Stimulated activated naive CD8-positive, alpha-beta T cell treated with anti-CD3 and anti-CD28 coated beads, Interleukin-15, Interleukin-2, amounts not matched to agents 100 U/mL and 50 U/mL, for 24 hours (primary cell): ENCODE results near the gene PCDHGC4.
A peak's percentile ranks its signal among the peaks of the same experiment; 100 is the strongest.

ENCODE experiments used
- ATAC-seq: fragments of 150-1000 bp; cut with Tn5 transposase; one replicate; pipeline ENCODE4 v1.10.0; 2021
- DNase-seq: peaks from one replicate; pipeline ENCODE4 v3.0.0; 2021

Gene PCDHGC4

GRCh38 chr5:141490271-141490670 lies 5.4 kb downstream of the PCDHGC4 start:
- DNase-seq, result no peak
- ATAC-seq, result no peak

- ATAC-seq (no peak), DNase-seq (no peak)
Measured at GRCh38 chr5:141490771-141491170, 5.9 kb downstream of the PCDHGC4 start.

- ATAC-seq, result no peak
- no peak for DNase-seq
Measured at GRCh38 chr5:141491323-141492167, 6.7 kb downstream of the PCDHGC4 start.

DNA sequence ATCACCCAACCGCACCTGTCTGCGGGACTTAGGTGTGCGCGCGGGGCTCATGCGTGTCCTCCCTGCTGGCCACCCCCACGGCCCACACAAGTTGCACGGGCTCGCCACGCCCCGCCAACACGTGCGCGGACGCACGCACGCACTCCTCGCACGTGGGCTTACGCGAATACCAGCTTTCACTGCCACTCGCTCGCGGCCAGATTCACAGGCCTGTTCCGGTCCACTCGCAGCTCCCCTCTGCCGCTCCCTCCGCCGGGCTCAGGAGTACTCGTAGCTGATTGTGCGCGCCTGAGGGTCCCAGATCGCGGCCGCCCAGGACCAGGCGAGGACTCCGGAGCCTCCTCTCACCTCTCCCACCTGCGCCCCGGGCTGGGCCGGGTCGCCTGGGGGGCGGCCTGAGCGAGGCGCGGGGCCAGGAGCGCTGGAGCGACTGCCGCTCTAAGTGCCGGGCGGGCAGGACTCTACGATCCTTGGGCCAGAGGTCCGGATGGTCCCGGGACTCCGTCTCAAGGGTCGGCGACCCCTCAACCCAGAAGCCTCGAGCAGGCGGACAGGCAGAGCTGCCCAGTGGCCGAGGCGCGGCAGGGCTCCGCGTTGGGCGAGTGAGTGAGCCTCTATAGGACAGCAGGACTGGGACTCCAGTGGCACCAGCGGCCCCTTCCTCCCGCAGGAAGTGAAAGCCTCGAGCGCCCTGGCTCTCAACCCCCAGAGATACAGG lies 7.5 kb downstream of the PCDHGC4 start:
- ATAC-seq, result no peak
- peak; percentile 43 for DNase-seq

GRCh38 chr5:141493500-141494422 lies 8.9 kb downstream of the PCDHGC4 start:
- no peak for ATAC-seq

DNA sequence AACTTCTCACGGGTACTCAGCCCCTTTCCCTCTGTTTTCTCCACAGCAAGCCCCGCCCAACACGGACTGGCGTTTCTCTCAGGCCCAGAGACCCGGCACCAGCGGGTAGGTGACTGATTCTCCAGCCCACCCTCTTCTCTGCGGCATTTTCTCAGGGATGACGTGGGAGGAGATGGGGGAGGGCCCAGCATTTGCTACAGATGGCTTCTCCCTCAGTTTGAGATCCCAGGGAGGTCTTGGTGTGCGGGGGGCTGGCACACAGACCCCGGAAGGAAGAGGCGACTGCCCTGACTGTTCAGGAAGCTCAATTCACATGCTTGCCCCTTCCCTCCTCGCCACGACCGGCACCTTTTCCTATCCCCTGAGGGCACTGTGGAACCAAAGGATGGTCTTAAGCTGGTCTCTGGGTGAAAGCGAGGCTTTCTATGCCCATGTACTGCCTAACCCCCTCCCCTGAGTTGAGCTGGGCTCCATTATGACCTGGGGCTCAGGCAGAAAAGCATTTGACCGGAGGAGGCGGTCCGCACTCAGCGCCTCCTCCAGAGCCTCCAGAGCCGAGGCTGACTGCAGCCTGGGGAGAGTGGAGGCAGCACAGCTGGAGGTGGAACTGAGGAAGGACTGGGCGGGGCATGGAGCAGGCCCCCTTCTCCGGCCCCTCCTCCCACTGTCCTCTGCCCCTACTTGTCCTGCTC lies 10.1 kb downstream of the PCDHGC4 start:
- DNase-seq (no peak), ATAC-seq (no peak)

More at GRCh38 chr5:141493500-141494422, 8.9 kb downstream of the PCDHGC4 start:
- DNase-seq, result no peak

GRCh38 chr5:141495453-141495811 lies 10.6 kb downstream of the PCDHGC4 start:
- ATAC-seq, result no peak

GRCh38 chr5:141496038-141496437 lies 11.2 kb downstream of the PCDHGC4 start:
- DNase-seq (no peak), ATAC-seq (no peak)

More at GRCh38 chr5:141495453-141495811, 10.6 kb downstream of the PCDHGC4 start:
- no peak for DNase-seq

GRCh38 chr5:141501761-141502160 lies 16.9 kb downstream of the PCDHGC4 start:
- DNase-seq (no peak), ATAC-seq (no peak)

GRCh38 chr5:141503681-141504080 lies 18.9 kb downstream of the PCDHGC4 start:
- DNase-seq, result no peak
- ATAC-seq, result no peak

DNA sequence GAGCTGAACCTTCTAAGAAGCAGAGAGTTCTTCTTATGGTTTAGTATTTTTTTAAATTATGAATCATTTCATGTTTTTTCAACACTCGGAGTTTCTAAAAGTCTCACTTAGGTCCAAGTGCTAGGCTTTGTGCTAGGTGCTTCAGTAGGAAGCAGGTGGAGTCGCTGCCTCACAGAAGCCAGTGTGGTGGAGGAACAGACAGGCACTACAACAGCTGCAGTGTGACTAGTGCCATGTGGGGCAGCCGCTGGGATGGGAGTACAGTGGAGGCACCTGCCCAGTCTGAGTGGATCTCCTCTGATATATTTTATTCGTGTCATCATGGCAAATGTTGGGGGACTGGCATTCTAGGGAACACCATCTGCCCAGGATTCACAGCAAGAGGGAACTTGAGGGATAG lies 19.4 kb downstream of the PCDHGC4 start:
- ATAC-seq (no peak), DNase-seq (no peak)

DNA sequence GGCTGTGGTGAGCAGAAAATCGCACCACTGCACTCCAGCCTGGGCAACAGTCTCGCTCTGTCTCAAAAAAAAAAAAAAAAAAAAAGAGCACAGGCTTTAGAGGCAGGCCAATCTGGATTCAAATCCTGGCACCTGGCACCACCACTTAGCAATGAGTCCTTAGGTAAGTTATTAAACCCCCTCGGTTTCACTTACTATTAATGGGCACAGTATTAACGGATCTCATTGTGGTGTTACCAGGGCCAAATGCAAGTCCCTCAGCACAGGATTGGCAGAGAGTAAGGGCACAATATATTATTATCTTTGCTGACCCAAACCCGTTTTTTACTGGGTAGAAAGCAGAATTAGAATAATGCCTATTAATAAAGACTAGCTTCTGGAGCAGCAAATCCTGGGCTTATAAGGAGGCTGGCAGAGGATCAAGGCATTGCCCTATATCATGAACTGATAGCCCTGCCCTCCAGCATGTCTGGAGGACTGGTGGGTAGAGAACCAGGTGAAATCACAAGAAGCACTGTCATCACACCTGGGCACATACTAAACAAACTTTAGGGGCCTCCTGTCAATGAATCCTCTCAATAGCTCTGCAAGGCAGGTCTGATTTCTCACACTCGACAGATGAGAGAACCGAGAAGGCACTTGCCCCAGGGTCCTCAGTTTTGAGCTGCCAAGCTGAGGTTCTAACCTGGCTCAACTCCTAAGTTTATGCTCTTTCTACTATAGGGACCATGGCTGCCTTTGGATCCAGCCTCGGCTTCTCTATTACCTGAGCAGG lies 21.7 kb downstream of the PCDHGC4 start:
- ATAC-seq (no peak), DNase-seq (no peak)

DNA sequence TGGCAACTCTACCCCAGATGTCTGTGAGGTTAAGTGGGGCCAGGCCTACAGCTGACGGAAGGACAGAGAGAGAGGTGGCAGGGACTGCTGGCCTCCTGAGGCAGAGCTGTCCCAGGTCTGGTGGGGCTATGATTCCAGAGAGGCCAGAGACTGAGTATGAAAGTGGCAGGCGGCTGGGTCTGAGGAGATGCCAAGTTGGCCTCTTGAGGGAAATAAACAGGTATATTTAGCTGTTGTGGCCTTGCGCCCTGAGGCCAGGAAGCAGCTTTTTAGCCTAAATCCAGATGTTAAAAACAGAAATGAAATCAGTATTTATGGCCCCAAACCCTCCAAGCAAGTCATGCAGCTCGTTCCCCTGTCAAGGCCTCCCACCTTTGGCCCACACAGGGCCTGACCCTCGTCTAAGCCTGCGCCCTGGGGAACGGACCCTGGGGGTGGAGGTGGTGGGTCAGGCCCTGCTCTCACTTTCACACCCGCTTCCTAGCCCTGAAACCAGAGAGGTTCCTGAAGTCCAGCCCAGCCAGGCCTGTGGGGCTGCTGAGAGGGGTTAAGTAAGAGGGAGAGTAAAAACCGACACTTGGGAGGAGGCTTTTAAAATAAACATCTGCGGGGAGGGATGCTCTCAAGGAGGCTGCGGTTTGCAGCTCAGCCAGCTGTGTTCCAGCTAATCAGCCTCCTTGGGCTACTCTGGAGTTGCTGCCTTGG lies 22.7 kb downstream of the PCDHGC4 start:
- no peak for DNase-seq
- ATAC-seq, result no peak

GRCh38 chr5:141508440-141508797 lies 23.6 kb downstream of the PCDHGC4 start:
- DNase-seq, result no peak
- ATAC-seq, result no peak

GRCh38 chr5:141508798-141509611 lies 24.2 kb downstream of the PCDHGC4 start:
- DNase-seq (peak; percentile 30), ATAC-seq (no peak)

DNA sequence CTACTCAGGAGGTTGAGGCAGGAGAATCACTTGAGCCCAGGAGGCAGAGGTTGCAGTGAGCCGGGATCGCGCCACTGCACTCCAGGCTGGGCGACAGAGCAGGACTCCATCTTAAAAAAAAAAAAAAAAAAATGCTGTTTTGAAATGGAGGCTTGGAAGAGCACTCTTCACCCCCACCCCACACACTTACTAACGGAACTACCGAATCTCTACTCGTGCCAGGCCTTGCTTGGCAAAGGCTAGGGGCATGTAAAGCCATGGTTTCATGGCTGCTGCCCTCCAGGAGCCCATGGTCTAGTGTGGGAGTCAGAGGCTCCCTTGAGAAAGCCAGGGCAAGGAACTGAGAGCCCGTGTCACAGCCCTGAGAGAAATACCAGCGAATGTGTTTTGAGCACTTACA lies 25.3 kb downstream of the PCDHGC4 start:
- ATAC-seq, result no peak

DNA sequence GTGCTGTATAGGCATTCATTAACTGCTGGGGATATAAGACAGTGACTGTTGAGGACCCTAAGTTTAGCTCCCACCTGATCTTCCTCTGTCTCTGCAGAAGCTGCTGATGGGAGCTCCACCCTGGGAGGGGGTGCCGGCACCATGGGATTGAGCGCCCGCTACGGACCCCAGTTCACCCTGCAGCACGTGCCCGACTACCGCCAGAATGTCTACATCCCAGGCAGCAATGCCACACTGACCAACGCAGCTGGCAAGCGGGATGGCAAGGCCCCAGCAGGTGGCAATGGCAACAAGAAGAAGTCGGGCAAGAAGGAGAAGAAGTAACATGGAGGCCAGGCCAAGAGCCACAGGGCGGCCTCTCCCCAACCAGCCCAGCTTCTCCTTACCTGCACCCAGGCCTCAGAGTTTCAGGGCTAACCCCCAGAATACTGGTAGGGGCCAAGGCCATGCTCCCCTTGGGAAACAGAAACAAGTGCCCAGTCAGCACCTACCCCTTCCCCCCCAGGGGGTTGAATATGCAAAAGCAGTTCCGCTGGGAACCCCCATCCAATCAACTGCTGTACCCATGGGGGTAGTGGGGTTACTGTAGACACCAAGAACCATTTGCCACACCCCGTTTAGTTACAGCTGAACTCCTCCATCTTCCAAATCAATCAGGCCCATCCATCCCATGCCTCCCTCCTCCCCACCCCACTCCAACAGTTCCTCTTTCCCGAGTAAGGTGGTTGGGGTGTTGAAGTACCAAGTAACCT lies 26.2 kb downstream of the PCDHGC4 start:
- ATAC-seq (no peak), DNase-seq (no peak)

More for the DNA sequence above, 25.3 kb downstream of the PCDHGC4 start:
- DNase-seq, result no peak

- no peak for ATAC-seq
- DNase-seq, result no peak
Measured at GRCh38 chr5:141511771-141512325, 27.0 kb downstream of the PCDHGC4 start.
